ENCODE measurements around the gene GZF1. TPM values are rescaled to one million over a fixed set of nuclear protein-coding genes. Genes with fewer than 3 reads are reported as not detected.

GZF1 gene
- total RNA-seq, 1 donor from 2014 or later, result 24.9 TPM

DNA sequence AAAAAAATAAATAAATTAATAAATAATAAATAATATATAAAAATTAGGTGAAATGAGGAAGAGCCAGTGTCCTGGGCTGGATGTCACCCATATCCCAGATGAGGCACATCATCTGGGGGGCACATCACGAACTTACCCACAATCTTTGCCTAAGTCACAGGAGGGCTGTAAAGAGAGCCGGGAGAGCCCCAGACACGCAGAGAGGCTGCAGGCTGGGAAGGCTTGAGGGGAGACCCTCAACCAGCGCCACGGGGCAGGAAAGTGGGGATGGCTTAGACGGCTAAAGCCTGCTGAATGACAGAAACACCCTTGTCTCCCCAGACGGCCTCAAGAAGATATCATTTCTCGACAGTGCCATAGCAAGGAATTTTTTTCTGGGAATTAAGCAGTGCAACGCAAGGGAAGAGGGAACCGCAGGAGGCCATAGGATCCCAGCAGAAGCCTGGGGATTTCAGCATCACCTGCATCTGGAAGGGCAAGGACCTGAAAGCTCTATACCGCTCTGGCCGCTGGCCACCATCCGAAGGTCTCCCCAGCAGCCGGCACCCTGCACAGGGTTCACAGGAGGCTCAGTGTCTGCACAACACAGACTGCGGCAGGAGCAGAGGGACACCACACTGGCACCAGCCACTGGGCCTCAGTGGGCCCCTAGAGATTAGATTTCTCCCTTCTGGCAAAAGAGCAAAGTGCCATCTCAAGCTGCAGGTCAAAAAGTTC lies 34.2 kb upstream of the GZF1 start:
- H3K4me3 ChIP-seq, result no peak overlapping the region
- H3K36me3 ChIP-seq, result no peaks in the 10 kb centered on the region
- H3K9me3 ChIP-seq (replicated peaks), result peaks cover 4% of the 10 kb centered on the region
- H3K27ac ChIP-seq (replicated peaks), result no peak overlapping the region
- no peaks in the 10 kb centered on the region for H3K27me3 ChIP-seq (ENCODE audit: low read depth)
- TF ChIP-seq, protein P1, sequence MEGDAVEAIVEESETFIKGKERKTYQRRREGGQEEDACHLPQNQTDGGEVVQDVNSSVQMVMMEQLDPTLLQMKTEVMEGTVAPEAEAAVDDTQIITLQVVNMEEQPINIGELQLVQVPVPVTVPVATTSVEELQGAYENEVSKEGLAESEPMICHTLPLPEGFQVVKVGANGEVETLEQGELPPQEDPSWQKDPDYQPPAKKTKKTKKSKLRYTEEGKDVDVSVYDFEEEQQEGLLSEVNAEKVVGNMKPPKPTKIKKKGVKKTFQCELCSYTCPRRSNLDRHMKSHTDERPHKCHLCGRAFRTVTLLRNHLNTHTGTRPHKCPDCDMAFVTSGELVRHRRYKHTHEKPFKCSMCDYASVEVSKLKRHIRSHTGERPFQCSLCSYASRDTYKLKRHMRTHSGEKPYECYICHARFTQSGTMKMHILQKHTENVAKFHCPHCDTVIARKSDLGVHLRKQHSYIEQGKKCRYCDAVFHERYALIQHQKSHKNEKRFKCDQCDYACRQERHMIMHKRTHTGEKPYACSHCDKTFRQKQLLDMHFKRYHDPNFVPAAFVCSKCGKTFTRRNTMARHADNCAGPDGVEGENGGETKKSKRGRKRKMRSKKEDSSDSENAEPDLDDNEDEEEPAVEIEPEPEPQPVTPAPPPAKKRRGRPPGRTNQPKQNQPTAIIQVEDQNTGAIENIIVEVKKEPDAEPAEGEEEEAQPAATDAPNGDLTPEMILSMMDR (IDR thresholded peaks at IDR 0.05; ENCODE audit: borderline replicate concordance), result no peak
- no peak for DNase-seq
- no peaks in the 10 kb centered on the region for H3K4me1 ChIP-seq
- intact Hi-C loops (cut with micrococcal nuclease), result no loop called here

DNA sequence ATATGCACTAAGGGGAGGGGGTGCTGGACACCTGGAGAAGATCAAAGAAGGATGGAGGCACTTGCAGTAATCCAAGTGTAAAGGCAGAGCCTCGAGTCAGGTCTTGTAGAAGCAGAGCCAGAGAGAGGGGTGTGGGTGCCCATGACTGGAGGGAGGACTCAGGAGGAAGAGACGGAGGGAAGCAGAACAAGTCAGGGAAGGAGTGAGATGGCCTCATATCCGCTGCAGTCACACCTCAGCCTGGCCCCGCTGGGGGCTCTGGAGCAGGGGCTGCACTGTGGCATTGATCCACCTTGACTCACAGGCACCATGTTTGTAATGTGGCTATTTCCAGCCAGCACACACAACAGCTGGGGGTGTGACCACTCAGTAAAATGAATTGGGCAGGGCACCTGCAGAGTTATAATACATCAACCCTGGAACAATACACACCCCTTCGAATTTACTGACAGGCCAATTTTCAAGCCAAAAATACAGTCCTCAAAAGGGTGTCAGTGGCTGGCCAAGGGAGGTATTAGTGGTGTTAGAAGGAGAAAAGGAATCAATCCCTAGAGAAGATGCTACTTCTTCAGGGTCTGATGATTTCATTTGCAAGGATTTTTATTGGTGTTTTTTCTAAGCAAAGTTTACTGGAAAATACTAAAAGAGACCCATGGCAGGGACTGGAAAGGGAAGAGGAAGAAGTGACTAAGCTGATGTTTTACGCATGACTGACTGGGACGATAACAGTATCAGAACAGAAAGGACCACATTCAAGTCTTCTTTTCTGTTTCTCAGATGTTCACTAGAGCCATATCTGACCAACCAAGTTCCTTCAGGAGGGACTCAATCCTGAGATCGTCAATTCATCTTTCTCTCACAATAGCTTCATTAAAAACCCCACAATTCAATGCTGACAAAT lies 30.3 kb upstream of the GZF1 start:
- Histone ChIP-seq H3K36me3 (no peaks in the 10 kb centered on the region), H3K4me1 (peaks cover 18% of the 10 kb centered on the region), H3K9me3 (replicated peaks) (peaks cover 4% of the 10 kb centered on the region), H3K27me3 (ENCODE audit: low read depth) (no peaks in the 10 kb centered on the region), H3K4me3 (no peak overlapping the region), H3K27ac (replicated peaks) (no peak overlapping the region)
- intact Hi-C loops (cut with micrococcal nuclease), result no loop called here
- no peak for DNase-seq
- TF ChIP-seq, protein P1 (IDR thresholded peaks at IDR 0.05; ENCODE audit: borderline replicate concordance), result no peak

DNA sequence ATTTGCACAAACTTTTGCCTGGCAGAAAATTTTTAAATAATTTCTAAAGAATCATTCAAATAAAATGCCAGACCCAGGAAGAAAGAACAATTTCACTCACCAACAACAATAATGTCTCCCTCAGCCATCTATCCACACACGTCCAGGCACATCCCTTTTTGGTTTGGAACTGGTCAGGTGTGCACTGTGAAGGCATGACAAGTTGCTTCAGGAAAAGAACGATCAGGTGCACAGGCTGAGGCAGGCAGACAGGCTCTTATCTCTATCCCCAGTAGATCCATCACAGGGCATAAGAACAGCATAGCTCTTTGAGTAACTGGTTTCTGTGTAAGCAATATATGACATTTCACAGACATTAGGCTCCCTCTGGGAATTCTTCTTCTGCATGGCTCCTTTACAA lies 29.5 kb upstream of the GZF1 start:
- peaks cover 4% of the 10 kb centered on the region for H3K9me3 ChIP-seq (replicated peaks)
- H3K4me1 ChIP-seq, result peaks cover 18% of the 10 kb centered on the region
- DNase-seq, result no peak
- intact Hi-C loops (cut with micrococcal nuclease), result no loop called here
- TF ChIP-seq, protein P1 (IDR thresholded peaks at IDR 0.05; ENCODE audit: borderline replicate concordance), result no peak
- H3K36me3 ChIP-seq, result no peaks in the 10 kb centered on the region
- H3K4me3 ChIP-seq, result no peak overlapping the region
- no peaks in the 10 kb centered on the region for H3K27me3 ChIP-seq (ENCODE audit: low read depth)
- no peak overlapping the region for H3K27ac ChIP-seq (replicated peaks)

DNA sequence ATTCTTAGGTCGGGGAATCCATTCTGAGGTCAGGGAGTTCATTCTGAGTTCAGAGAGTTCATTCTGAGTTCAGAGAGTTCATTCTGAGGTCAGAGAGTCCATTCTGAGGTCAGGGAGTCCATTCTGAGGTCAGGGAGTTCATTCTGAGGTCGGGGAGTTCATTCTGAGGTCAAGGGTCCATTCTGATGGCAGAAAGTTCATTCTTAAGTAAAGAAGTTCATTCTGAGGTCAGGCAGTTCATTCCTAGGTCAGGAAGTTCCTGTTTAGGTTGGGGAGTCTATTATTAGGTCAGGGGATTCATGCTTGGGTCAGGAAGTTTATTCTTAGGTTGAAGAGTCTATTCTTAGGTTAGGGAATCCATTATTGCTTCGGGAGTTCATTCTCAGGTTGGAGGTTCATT lies 27.9 kb upstream of the GZF1 start:
- TF ChIP-seq, protein P1 (IDR thresholded peaks at IDR 0.05; ENCODE audit: borderline replicate concordance), result no peak
- Histone ChIP-seq H3K36me3 (no peaks in the 10 kb centered on the region), H3K4me1 (peaks cover 18% of the 10 kb centered on the region), H3K27me3 (ENCODE audit: low read depth) (no peaks in the 10 kb centered on the region), H3K9me3 (replicated peaks) (peaks cover 4% of the 10 kb centered on the region), H3K4me3 (no peak overlapping the region), H3K27ac (replicated peaks) (peak overlapping the region; percentile 13)
- intact Hi-C loops (cut with micrococcal nuclease), result no loop called here
- no peak for DNase-seq

DNA sequence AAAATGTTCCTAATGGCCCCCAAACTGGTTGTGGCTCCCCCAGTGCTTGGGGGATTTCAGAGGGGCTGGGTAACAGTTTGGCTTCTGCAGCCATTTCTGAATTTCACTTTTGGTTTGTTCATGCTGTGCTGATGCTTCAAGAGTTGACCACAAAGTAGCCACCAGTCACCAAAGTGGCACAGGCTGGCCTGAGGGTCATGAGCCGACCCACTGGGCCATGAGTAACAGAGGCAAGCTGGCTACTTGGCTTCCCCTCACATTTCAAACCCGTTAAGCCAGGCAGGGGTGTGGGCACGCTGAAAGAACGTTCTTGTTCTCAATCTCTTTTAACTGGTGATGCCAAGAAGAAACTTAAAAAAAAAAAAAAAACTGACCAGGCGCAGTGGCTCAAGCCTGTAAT lies 26.5 kb upstream of the GZF1 start:
- TF ChIP-seq, protein P1 (IDR thresholded peaks at IDR 0.05; ENCODE audit: borderline replicate concordance), result no peak
- no peak for DNase-seq
- Histone ChIP-seq H3K27me3 (ENCODE audit: low read depth) (no peaks in the 10 kb centered on the region), H3K4me1 (peaks cover 18% of the 10 kb centered on the region), H3K27ac (replicated peaks) (no peak overlapping the region), H3K36me3 (no peaks in the 10 kb centered on the region), H3K9me3 (replicated peaks) (no peaks in the 10 kb centered on the region), H3K4me3 (no peak overlapping the region)
- intact Hi-C loops (cut with micrococcal nuclease), result loop anchor here (5.0 kb wide), 1 partner anchor 643 kb away; no protein-coding TSS in a partner anchor
